ENCODE results near the gene BSPRY. TPM values are rescaled to one million over a fixed set of nuclear protein-coding genes. Genes with fewer than 3 reads are reported as not detected.
"Not testable (repeated sequence)": the region's sequence is repeated elsewhere in the genome, so short reads cannot be mapped to it uniquely, and the experiment has no call there.

The BSPRY gene
- total and polyA plus RNA-seq, 7 donors = 0.03 TPM; not detected in 5

- H3K27me3 ChIP-seq (ENCODE audit: insufficient read depth in 3 of 3, low read length in 2 of 3) = no peaks in the 10 kb centered on the region
- TF ChIP-seq CTCF (IDR thresholded peaks at IDR 0.05) = no peak
- H3K9me3 ChIP-seq = no peaks in the 10 kb centered on the region
- WGBS, 3 donors = 57 to 63% (median 61%) methylated on average over 3 of the region's 3 CpGs
- ATAC-seq = no peak
- no peak overlapping the region for H3K4me3 ChIP-seq
- intact Hi-C loops (cut with DNase I) = no loop called here
- no peak overlapping the region for H3K27ac ChIP-seq
- no peaks in the 10 kb centered on the region for H3K36me3 ChIP-seq (ENCODE audit: insufficient read depth in 1 of 2, low read depth in 1 of 2)
- DNase-seq = no peak
- no peaks in the 10 kb centered on the region for H3K4me1 ChIP-seq
Observed at GRCh38 chr9:113363336-113363735, 14.0 kb downstream of the BSPRY start.

GRCh38 chr9:113364951-113365350 lies 15.6 kb downstream of the BSPRY start:
- TF ChIP-seq CTCF (IDR thresholded peaks at IDR 0.05) = no peak
- intact Hi-C loops (cut with DNase I) = no loop called here
- Histone ChIP-seq H3K4me3 (no peak overlapping the region), H3K27ac (no peak overlapping the region), H3K9me3 (no peaks in the 10 kb centered on the region), H3K27me3 (ENCODE audit: insufficient read depth in 3 of 3, low read length in 2 of 3) (no peaks in the 10 kb centered on the region), H3K4me1 (no peaks in the 10 kb centered on the region), H3K36me3 (ENCODE audit: insufficient read depth in 1 of 2, low read depth in 1 of 2) (no peaks in the 10 kb centered on the region)
- WGBS, 3 donors = 59 to 70% (median 59%) methylated on average over 1 of the region's 1 CpG
- DNase-seq = no peak
- ATAC-seq = no peak

- peak; percentile 45 to 59 for DNase-seq
- intact Hi-C loops (cut with DNase I); H3K9me3 ChIP-seq; H3K4me1 ChIP-seq; H3K27ac ChIP-seq; H3K4me3 ChIP-seq; ATAC-seq; H3K36me3 ChIP-seq (ENCODE audit: insufficient read depth in 1 of 2, low read depth in 1 of 2); H3K27me3 ChIP-seq (ENCODE audit: insufficient read depth in 3 of 3, low read length in 2 of 3): not testable (repeated sequence)
- 81 to 89% (median 87%) methylated on average over 3 of the region's 3 CpGs for WGBS, 3 donors
Observed at GRCh38 chr9:113365652-113366051, 16.3 kb downstream of the BSPRY start.

GRCh38 chr9:113368348-113368981 lies 19.1 kb downstream of the BSPRY start:
- TF ChIP-seq CTCF (IDR thresholded peaks at IDR 0.05) = no peak
- ATAC-seq (no peak), DNase-seq (no peak)
- Histone ChIP-seq H3K27ac (no peak overlapping the region), H3K9me3 (no peaks in the 10 kb centered on the region), H3K4me3 (no peak overlapping the region), H3K4me1 (no peaks in the 10 kb centered on the region), H3K27me3 (ENCODE audit: insufficient read depth in 3 of 3, low read length in 2 of 3) (no peaks in the 10 kb centered on the region), H3K36me3 (ENCODE audit: insufficient read depth in 1 of 2, low read depth in 1 of 2) (peaks cover under 1 to 9% of the 10 kb centered on the region in 2 donors)
- WGBS, 3 donors = 91 to 94% (median 92%) methylated on average over 5 of the region's 5 CpGs
- intact Hi-C loops (cut with DNase I) = no loop called here

GRCh38 chr9:113368982-113369854 lies 19.9 kb downstream of the BSPRY start:
- ATAC-seq (peak in 3 of 4 donors; percentile 34 to 71 (median 55)), DNase-seq (no peak)
- Histone ChIP-seq H3K27ac (no peak overlapping the region), H3K4me1 (no peaks in the 10 kb centered on the region), H3K36me3 (ENCODE audit: insufficient read depth in 1 of 2, low read depth in 1 of 2) (peaks cover 7 to 17% of the 10 kb centered on the region in 2 donors), H3K9me3 (no peaks in the 10 kb centered on the region), H3K27me3 (ENCODE audit: insufficient read depth in 3 of 3, low read length in 2 of 3) (no peaks in the 10 kb centered on the region), H3K4me3 (no peak overlapping the region)
- TF ChIP-seq CTCF (IDR thresholded peaks at IDR 0.05) = no peak
- 48 to 59% (median 50%) methylated on average over 13 of the region's 13 CpGs for WGBS, 3 donors
- intact Hi-C loops (cut with DNase I) = no loop called here
